GOT3 (cell line): ENCODE results near the gene NPTX1.

Source experiments
- DNase-seq: peaks from one replicate; lab custom pipeline; 2025; ENCODE audit warnings: mixed read lengths; lab: John Stamatoyannopoulos, UW

NPTX1 gene

GRCh38 chr17:80426671-80427326, 49.6 kb downstream of the NPTX1 start:
- DNase-seq, result peak; percentile 10

DNA sequence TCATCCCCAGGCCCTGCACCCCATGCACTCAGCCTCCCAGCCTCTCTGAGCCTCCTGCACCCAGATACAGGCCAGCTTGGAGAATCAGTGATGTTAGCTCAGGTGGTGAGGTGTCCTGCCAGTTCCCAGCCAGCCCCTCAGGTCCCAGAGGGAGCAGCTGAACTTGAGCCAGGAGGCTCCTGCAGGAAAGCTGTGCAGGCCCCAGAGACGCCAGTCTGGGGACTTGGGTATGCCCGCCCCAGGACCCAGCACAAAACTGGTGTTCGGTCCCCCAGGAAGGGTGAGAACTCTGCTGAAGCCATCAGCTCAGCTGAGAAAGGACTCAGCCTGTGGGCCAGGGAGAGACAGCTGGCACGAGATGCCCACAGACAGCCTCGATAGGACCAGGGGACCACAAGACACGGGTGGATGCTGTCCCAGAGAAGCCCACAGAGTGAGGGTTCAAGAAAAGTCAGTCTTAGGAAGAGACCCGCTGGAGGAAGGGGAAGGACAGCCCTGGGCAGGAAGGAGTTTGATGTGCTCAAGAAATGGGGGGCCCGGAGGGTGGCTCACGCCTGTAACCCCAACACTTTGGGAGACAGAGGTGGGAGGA, 50.5 kb downstream of the NPTX1 start:
- DNase-seq, result no peak

- DNase-seq, result no peak
Observed at GRCh38 chr17:80424878-80425765, 51.3 kb downstream of the NPTX1 start.

DNA sequence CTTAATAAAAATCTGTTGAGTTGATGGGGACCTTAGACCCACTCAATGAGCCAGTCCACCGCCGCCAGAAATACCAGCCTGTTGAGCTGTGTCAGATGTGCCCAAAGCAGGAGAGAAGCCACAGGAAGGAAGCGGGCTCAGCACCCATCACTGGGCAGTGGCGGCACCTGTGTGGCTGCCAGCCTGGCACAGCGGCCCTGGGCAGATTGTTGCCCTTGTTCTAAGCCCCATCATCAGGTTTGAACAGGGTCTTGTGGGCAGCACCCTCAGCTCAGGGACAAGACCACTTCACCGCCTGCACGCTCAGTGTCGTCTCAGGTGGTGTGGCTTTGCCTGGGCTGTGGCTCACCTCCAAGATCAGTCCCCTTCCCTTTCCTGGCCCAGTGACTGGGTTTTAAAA, 52.1 kb downstream of the NPTX1 start:
- no peak for DNase-seq

GRCh38 chr17:80423536-80424225, 52.7 kb downstream of the NPTX1 start:
- DNase-seq, result no peak

- DNase-seq, result no peak
Observed at GRCh38 chr17:80422981-80423380, 53.4 kb downstream of the NPTX1 start.

- no peak for DNase-seq
Observed at GRCh38 chr17:80422276-80422675, 54.1 kb downstream of the NPTX1 start.

DNA sequence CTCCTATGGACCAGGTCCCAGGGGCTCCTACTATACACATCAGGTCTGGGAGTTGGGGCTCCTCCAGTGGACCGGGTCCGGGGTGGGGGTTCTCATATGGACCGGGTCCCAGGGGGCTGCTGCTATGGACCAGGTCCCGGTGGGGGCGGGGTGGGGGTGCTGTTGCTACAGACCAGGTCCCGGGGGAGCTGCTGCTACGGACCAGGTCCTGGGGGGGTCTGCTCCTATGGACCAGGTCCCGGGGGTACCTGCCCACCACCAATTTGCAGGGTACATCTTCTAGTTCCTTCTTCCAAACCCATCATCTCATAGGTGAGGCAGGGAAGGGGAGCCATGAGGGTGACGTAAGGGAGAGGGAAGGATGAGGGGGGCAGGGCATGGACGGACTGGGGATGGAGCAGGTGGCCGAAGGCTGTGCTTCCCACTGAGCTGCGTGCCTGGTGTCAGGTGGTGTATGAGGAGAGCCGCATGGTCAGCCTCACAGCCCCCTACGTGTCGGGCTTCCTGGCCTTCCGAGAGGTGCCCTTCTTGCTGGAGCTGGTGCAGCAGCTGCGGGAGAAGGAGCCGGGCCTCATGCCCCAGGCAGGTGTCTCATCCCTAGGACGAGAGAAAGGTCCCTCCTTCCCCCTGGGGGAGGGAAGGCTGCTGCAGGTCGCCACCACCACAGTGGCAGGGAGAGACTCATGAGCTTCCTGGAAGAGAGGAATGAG, 54.9 kb downstream of the NPTX1 start:
- no peak for DNase-seq

GRCh38 chr17:80419255-80419654, 57.2 kb downstream of the NPTX1 start:
- DNase-seq, result no peak

GRCh38 chr17:80418589-80418988, 57.8 kb downstream of the NPTX1 start:
- no peak for DNase-seq
